ENCODE results near the gene SYMPK.

SYMPK gene

GRCh38 chr19:45817725-45818301, 45.1 kb downstream of the SYMPK start:
- H3K4me3 ChIP-seq (ENCODE audit: low read length) = no peak overlapping the region
- no peak for TF ChIP-seq ZNF274 (IDR thresholded peaks at IDR 0.05; ENCODE audit: low read depth, low read length)

GRCh38 chr19:45817010-45817724, 45.8 kb downstream of the SYMPK start:
- TF ChIP-seq ZNF274 (IDR thresholded peaks at IDR 0.05; ENCODE audit: low read depth, low read length) = no peak
- no peak overlapping the region for H3K4me3 ChIP-seq (ENCODE audit: low read length)

GRCh38 chr19:45816236-45817009, 46.5 kb downstream of the SYMPK start:
- no peak for TF ChIP-seq ZNF274 (IDR thresholded peaks at IDR 0.05; ENCODE audit: low read depth, low read length)
- H3K4me3 ChIP-seq (ENCODE audit: low read length) = no peak overlapping the region

- no peak for TF ChIP-seq ZNF274 (IDR thresholded peaks at IDR 0.05; ENCODE audit: low read depth, low read length)
- no peak overlapping the region for H3K4me3 ChIP-seq (ENCODE audit: low read length)
These were observed 47.3 kb downstream of the SYMPK start for GRCh38 chr19:45815481-45816216.

- TF ChIP-seq ZNF274 (IDR thresholded peaks at IDR 0.05; ENCODE audit: low read depth, low read length) = no peak
- H3K4me3 ChIP-seq (ENCODE audit: low read length) = no peak within 1 kb of the TSS
These were observed 48.0 kb downstream of the SYMPK start, which contains the start of gene RSPH6A for GRCh38 chr19:45814851-45815480. Gene RSPH6A (minus strand): TSS chr19:45815308. CDS start chr19:45815176, 132 bp downstream.

GRCh38 chr19:45814166-45814780, 48.7 kb downstream of the SYMPK start:
- TF ChIP-seq ZNF274 (IDR thresholded peaks at IDR 0.05; ENCODE audit: low read depth, low read length) = no peak
- H3K4me3 ChIP-seq (ENCODE audit: low read length) = no peak overlapping the region

- no peak overlapping the region for H3K4me3 ChIP-seq (ENCODE audit: low read length)
- TF ChIP-seq ZNF274 (IDR thresholded peaks at IDR 0.05; ENCODE audit: low read depth, low read length) = no peak
These were observed 50.6 kb downstream of the SYMPK start for GRCh38 chr19:45812297-45812696.

GRCh38 chr19:45809643-45810159, 53.2 kb downstream of the SYMPK start:
- TF ChIP-seq ZNF274 (IDR thresholded peaks at IDR 0.05; ENCODE audit: low read depth, low read length) = no peak
- no peak overlapping the region for H3K4me3 ChIP-seq (ENCODE audit: low read length)

- H3K4me3 ChIP-seq (ENCODE audit: low read length) = no peak overlapping the region
- TF ChIP-seq ZNF274 (IDR thresholded peaks at IDR 0.05; ENCODE audit: low read depth, low read length) = no peak
These were observed 57.2 kb downstream of the SYMPK start for GRCh38 chr19:45805719-45806118.

- no peak overlapping the region for H3K4me3 ChIP-seq (ENCODE audit: low read length)
- TF ChIP-seq ZNF274 (IDR thresholded peaks at IDR 0.05; ENCODE audit: low read depth, low read length) = no peak
These were observed 58.1 kb downstream of the SYMPK start for GRCh38 chr19:45804959-45805230.

- TF ChIP-seq ZNF274 (IDR thresholded peaks at IDR 0.05; ENCODE audit: low read depth, low read length) = no peak
- H3K4me3 ChIP-seq (ENCODE audit: low read length) = no peak overlapping the region
These were observed 58.6 kb downstream of the SYMPK start for GRCh38 chr19:45804140-45804958.

GRCh38 chr19:45801603-45802175, 61.3 kb downstream of the SYMPK start:
- H3K4me3 ChIP-seq (ENCODE audit: low read length) = no peak overlapping the region
- no peak for TF ChIP-seq ZNF274 (IDR thresholded peaks at IDR 0.05; ENCODE audit: low read depth, low read length)
